DMS153 treated with DMSO at 0.1 percent for 48 hours (cell line): Measurements from ENCODE around the gene RSPH10B2.
"Not testable (repeated sequence)": the region's sequence is repeated elsewhere in the genome, so short reads cannot be mapped to it uniquely, and the experiment has no call there.

Source experiments
- DNase-seq: peaks from one replicate; lab custom pipeline; 2025; ENCODE audit not compliant: unreplicated experiment; lab: John Stamatoyannopoulos, UW

Gene RSPH10B2

GRCh38 chr7:6753964-6754363, at the start of gene RSPH10B2:
Gene RSPH10B2, plus strand, starts transcription at chr7:6754103. Its CDS starts 3,575 bp downstream, at chr7:6757678.
- not testable (repeated sequence) for DNase-seq

- DNase-seq = no peak
Measured at GRCh38 chr7:6705959-6706665, 47.8 kb upstream of the RSPH10B2 start.

- DNase-seq = peak; percentile 94
Measured at GRCh38 chr7:6706666-6707407, 47.1 kb upstream of the RSPH10B2 start, which contains the start of gene ZNF12. Gene ZNF12, minus strand, starts transcription at chr7:6706947. Its CDS starts 1,774 bp downstream, at chr7:6705173.

GRCh38 chr7:6708304-6708703, 45.6 kb upstream of the RSPH10B2 start:
- DNase-seq = no peak

- no peak for DNase-seq
Measured at GRCh38 chr7:6709808-6710207, 44.1 kb upstream of the RSPH10B2 start.

GRCh38 chr7:6714360-6714759, 39.5 kb upstream of the RSPH10B2 start:
- DNase-seq = no peak

GRCh38 chr7:6715898-6716297, 38.0 kb upstream of the RSPH10B2 start:
- not testable (repeated sequence) for DNase-seq

- no peak for DNase-seq
Measured at GRCh38 chr7:6718124-6718523, 35.8 kb upstream of the RSPH10B2 start.

GRCh38 chr7:6724351-6724750, 29.6 kb upstream of the RSPH10B2 start:
- not testable (repeated sequence) for DNase-seq

GRCh38 chr7:6725003-6725402, 28.9 kb upstream of the RSPH10B2 start:
- DNase-seq = no peak

GRCh38 chr7:6726341-6726740, 27.6 kb upstream of the RSPH10B2 start:
- DNase-seq = not testable (repeated sequence)

- DNase-seq = no peak
Measured at GRCh38 chr7:6727663-6728062, 26.2 kb upstream of the RSPH10B2 start.

GRCh38 chr7:6728893-6729491, 24.9 kb upstream of the RSPH10B2 start:
- not testable (repeated sequence) for DNase-seq

- peak; percentile 93 for DNase-seq
Measured at GRCh38 chr7:6729492-6730342, 24.2 kb upstream of the RSPH10B2 start.

GRCh38 chr7:6730343-6730633, 23.6 kb upstream of the RSPH10B2 start:
- no peak for DNase-seq

- not testable (repeated sequence) for DNase-seq
Measured at GRCh38 chr7:6738415-6738814, 15.5 kb upstream of the RSPH10B2 start.

- not testable (repeated sequence) for DNase-seq
Measured at GRCh38 chr7:6744410-6745100, 9.3 kb upstream of the RSPH10B2 start.

GRCh38 chr7:6749335-6749734, 4.6 kb upstream of the RSPH10B2 start:
- DNase-seq = not testable (repeated sequence)

GRCh38 chr7:6750173-6750572, 3.7 kb upstream of the RSPH10B2 start:
- DNase-seq = not testable (repeated sequence)

GRCh38 chr7:6761186-6761585, 7.3 kb downstream of the RSPH10B2 start:
- DNase-seq = not testable (repeated sequence)
